Lower leg skin (tissue), 3 donors: ENCODE results near the gene CMTM1.

Experiments
- CTCF ChIP-seq, 3 donors: fragments of 450-650 bp; IDR thresholded peaks; one replicate each; pipeline ENCODE4 v1.5.1; 2016; ENCODE audit warnings: antibody characterized with exemption in 3 of 3, mild to moderate bottlenecking in 3 of 3, moderate library complexity in 2 of 3
- POLR2A ChIP-seq, 2 donors: fragments of 450-650 bp; IDR thresholded peaks; one replicate each; pipeline ENCODE4 v1.6.1; 2016 to 2017; ENCODE audit warnings: antibody characterized with exemption in 2 of 2, mild to moderate bottlenecking in 1 of 2, moderate library complexity in 1 of 2

- TF ChIP-seq CTCF (IDR thresholded peaks at IDR 0.05) (no peak), POLR2A (IDR thresholded peaks at IDR 0.05) (no peak)
Measured at GRCh38 chr16:66578651-66579531, 12.7 kb downstream of the CMTM1 start, which contains the start of gene CMTM2.
